Left kidney (tissue), 2 donors: ENCODE measurements around the gene CHCHD2. TPM values are rescaled to one million over a fixed set of nuclear protein-coding genes. Genes with fewer than 3 reads are reported as not detected.
A peak's percentile ranks its signal among the peaks of the same experiment; 100 is the strongest.
"Not testable (repeated sequence)": the region's sequence is repeated elsewhere in the genome, so short reads cannot be mapped to it uniquely, and the experiment has no call there.

Experiments
- DNase-seq: peaks from one replicate; pipeline ENCODE4 v3.0.0-alpha.2; 2013
- polyA plus RNA-seq: library from polyadenylated mRNA; unstranded; fragments of 120-200 nt; gene quantifications from one replicate; pipeline ENCODE4 v1.2.1, GENCODE V29; 2013; ENCODE audit not compliant: insufficient read length

The CHCHD2 gene
- polyA plus RNA-seq, 1 donor: 208 TPM

GRCh38 chr7:56091591-56091990 lies 14.7 kb downstream of the CHCHD2 start:
- DNase-seq: no peak

DNA sequence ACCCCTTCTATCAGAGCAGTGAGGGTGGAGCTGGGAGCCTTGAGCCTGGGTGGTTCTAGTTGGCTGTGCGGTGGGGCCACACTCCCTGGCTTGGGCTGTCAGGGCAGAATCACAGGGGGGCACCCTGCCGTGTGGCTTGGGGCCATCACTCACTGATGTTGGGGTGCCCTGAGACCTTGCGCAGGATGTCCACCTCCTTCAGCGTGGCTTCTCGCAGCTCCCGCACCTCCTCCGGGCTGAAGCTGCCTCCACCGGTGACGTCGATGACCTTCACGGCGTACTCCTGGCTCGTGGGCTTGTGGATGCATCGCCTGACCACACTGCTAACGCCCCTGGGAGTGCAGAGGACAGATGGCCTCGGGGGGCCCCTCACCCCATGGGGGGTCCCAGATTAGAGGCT lies 18.8 kb downstream of the CHCHD2 start:
- DNase-seq: no peak

GRCh38 chr7:56086761-56087160 lies 19.5 kb downstream of the CHCHD2 start:
- DNase-seq: no peak

- no peak for DNase-seq
These were observed 23.0 kb downstream of the CHCHD2 start for GRCh38 chr7:56083150-56083785.

DNA sequence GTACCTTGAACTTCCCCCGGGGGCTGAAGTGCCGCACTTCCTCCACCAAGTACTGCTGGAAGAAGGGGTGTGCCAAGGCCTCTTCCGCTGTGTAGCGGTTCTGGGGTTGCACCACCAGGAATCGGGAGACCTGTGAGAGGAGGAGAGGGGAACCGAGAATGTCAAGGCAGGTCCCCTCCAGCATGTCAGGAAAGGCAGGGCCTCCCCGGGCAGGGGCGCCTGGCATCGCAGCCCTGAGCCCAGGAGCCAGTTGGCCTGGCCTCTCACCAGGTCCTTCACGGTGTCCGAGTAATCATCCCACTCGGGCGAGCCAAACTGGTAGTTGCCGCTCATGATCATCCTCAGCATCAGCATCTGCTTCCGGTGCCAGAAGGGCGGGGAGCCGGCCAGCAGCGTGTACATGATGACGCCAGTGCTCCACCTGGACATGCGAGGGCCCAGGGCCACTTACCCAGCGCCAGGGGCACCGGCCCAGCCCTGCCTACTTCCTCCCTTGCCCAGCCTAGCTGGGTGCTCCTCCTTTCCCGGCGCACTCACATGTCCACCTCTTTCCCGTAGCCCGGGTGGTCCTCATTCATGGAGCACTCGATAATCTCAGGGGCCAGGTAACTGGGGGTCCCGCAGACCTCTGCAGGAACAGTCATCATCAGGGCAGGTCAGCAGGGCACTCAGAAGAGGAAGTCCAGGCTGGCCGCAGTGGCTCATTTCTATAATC lies 24.5 kb downstream of the CHCHD2 start:
- no peak for DNase-seq

DNA sequence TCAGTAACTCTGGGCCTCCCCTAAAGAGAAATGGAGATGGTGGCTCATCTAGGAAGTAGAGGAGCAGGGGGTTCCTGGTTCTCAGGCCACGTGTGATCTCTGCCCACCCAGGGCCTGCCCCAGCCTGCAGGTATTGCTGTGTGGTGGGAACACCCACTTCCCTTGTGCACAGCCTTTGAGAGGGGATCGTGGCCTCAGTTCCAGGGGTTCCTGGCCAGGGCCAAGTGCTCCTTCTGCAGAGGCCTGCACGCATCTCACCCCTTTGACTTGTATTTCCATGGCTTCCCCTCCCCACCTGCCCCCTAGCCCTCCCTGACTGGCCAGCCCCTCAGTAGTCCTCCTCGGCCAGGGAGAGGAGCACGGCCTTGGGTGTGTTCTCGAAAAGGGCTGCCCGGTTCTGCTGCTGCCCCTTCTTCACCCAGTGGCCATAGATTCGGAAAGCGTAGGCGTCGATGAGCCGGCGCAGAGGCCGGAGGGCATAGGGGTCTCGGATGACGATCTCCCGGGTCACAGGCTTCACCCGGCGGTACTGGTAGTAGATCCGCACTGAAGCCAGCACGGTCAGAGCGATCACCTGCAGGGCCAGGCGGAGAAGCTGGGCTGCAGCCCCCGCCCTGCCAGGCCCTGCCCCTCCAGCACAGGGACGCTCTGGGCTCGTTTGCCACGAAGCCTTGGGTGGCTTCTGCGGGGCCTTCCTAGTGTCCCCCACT lies 25.4 kb downstream of the CHCHD2 start:
- DNase-seq: not testable (repeated sequence)

- no peak for DNase-seq
These were observed 26.7 kb downstream of the CHCHD2 start for GRCh38 chr7:56079450-56080185.

DNA sequence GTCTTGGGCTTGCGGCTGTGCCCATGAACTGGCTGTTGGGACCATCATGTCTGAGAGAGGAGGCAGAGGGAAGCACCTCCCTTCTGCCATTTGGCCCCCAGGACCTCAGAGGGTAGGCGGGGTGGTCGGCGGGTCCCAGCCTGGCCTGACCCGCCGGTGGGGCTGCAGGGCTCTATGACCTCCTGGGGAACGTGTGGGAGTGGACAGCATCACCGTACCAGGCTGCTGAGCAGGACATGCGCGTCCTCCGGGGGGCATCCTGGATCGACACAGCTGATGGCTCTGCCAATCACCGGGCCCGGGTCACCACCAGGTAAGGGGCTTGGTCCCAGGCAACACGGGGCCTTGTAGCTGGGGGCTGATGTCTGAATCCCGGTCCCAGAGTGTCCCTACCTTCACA lies 28.1 kb downstream of the CHCHD2 start:
- DNase-seq: no peak

DNA sequence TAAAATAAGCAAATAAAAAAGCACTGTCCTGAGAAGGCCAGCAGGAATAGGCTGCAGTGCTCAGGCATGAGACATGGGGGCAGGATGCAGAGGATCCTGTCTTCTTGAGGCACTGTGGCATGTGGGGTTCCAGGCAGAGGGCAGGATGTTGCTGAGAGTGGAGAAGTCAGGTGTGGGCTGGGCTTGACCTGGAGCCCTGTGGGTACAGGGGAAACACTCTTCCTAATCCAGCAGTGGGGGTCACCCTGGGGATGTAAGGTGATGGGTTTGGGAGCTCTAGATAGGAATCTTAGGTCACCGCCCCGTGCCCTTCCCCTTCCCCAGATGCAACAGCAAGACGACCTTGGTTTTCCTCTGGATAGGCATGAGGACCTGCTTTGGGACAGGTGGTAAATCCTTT lies 28.6 kb downstream of the CHCHD2 start:
- DNase-seq: no peak

GRCh38 chr7:56074371-56074791 lies 31.9 kb downstream of the CHCHD2 start:
- peak; percentile 84 for DNase-seq

GRCh38 chr7:56066376-56066775 lies 39.9 kb downstream of the CHCHD2 start:
- not testable (repeated sequence) for DNase-seq

DNA sequence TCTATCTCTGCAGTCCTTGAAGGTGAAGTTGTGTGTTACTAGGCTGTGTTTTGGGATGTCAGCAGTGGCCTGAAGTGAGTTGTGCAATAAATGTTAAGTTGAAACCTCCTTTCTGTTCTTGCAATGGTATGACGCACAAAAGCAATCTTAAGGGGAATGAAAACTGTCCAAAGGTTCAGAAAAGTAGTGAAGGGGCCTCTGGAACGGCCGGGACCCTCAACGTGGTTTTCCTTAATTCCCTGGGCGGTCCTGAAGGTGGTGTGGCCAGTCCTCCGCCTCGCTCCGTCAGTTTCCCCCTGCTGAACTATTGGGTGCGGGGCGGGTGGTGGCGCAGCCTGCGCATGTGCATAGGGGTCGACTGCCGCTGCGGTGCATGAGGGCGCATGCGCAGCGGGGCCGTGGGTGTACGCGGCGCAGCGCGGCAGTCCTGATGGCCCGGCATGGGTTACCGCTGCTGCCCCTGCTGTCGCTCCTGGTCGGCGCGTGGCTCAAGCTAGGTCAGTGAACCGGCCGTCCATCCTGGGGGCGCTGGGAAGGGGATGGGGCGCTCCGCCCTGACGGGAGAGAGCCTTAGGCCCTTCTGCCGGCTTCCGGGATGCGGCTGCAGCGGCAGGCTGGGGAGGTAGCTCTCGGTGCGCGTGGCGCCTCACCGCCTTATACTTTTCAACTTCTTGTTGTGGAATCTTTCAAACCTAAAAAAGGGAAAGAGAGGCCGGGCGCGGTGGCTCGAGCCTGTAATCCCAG lies 42.2 kb downstream of the CHCHD2 start, which contains the start of gene SUMF2:
Gene SUMF2 (plus strand): TSS at position 405 of the 744 bp plus-strand sequence. CDS start 26 bp downstream, at position 431.
- DNase-seq: peak; percentile 90

DNA sequence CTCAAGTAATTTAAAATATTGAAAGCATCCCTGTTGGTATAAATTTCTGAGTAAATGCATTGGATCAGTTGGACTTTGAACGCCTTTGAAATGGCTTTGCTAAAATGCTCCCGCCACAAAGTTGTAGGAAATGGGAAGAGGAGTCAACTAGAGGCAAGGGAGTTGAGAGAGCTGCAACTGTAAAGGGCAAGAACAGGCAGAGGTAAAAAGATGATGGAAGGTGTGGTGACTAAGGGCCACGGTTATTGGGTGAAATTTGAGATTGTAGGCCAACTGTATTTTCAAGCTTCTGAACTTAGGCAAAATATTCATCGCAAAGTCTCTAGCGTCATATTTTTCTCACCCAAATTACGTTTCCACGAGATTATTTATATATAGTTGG lies 42.8 kb downstream of the CHCHD2 start:
- DNase-seq: no peak

DNA sequence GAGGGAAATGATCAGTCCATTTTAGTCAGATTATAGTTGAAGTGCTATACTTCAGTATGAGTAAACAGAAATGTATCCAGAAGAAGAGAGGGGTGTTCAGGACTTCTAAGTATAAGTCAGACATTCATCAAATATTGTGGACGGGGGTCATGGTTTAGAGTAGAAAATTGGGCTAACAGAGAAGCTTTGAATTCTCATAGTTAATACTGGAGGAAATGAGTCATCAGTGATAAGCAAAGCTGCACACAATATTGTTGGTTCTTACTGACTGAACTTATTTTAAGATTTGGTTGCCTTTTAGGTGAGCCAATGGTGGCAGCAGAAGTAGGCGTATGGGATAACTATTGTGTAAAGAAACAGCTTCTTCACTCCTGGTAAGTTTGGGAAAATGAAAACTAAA lies 43.9 kb downstream of the CHCHD2 start:
- no peak for DNase-seq

- DNase-seq: no peak
These were observed 52.3 kb downstream of the CHCHD2 start for GRCh38 chr7:56053993-56054392.

GRCh38 chr7:56053379-56053778 lies 52.9 kb downstream of the CHCHD2 start:
- no peak for DNase-seq

Other genes with a start within 250 kb of the CHCHD2 start
- 0.67 TPM for gene SEPTIN14, start 243.7 kb downstream of the CHCHD2 start, polyA plus RNA-seq
- gene ZNF713, start 219.0 kb downstream of the CHCHD2 start, polyA plus RNA-seq: 18.5 TPM
- gene MRPS17, start 154.6 kb downstream of the CHCHD2 start, polyA plus RNA-seq: 19.1 TPM
- 124 TPM for gene NIPSNAP2, start 141.9 kb downstream of the CHCHD2 start, polyA plus RNA-seq
- gene PSPH, start 55.0 kb downstream of the CHCHD2 start, polyA plus RNA-seq: 30.4 TPM
- gene CCT6A, start 54.7 kb downstream of the CHCHD2 start, polyA plus RNA-seq: 316 TPM
- 153 TPM for gene SUMF2, start 42.2 kb downstream of the CHCHD2 start, polyA plus RNA-seq
- 2.9 TPM for gene PHKG1, start 13.5 kb downstream of the CHCHD2 start, polyA plus RNA-seq
- gene NUPR2, start 9.9 kb upstream of the CHCHD2 start, polyA plus RNA-seq: 2.0 TPM